ENCODE measurements around the gene PGBD4.
"Not testable (repeated sequence)": the region's sequence is repeated elsewhere in the genome, so short reads cannot be mapped to it uniquely, and the experiment has no call there.

PGBD4 gene

GRCh38 chr15:34114739-34115138 lies 12.9 kb downstream of the PGBD4 start:
- no peak for FAIRE-seq

GRCh38 chr15:34116620-34117019 lies 14.7 kb downstream of the PGBD4 start:
- no peak for FAIRE-seq

- FAIRE-seq = no peak
Observed at GRCh38 chr15:34119291-34119690, 17.4 kb downstream of the PGBD4 start.

- not testable (repeated sequence) for FAIRE-seq
Observed at GRCh38 chr15:34120420-34120819, 18.5 kb downstream of the PGBD4 start.

DNA sequence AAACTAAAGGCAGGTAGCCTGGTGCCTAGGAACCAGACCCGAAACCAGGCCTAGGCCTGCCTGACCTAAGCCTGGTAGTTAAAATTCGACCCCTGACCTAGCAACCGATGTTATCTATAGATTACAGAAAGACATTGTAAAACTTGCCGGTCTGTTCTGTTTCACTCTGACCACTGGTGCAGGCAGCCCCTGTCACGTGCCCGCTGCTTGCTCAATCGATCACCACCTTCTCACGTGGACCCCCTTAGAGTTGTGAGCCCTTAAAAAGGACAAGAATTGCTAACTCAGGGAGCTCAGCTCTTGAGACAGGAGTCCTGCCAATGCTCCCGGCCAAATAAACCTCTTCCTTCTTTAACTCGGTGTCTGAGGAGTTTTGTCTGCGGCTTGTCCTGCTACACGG lies 19.9 kb downstream of the PGBD4 start:
- FAIRE-seq = not testable (repeated sequence)

- FAIRE-seq = no peak
Observed at GRCh38 chr15:34122771-34123183, 20.9 kb downstream of the PGBD4 start.

DNA sequence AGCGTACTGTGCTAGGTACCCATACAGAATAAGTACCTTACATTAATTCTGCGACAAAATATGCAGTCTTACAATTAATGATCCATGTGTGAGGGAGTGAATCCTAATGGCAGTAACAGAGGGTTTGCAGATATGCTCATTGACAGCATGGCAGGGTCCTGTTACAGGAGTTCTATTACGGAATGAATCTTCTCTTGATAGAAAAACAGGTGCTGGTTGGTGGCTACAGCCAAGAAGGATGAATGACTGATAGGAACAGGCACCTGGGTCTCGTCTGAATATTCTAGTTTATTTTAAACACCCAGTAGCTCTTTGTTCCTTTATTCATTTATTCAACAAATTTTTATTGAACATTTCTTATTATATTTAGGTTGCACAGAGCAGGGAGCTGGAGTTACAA lies 22.8 kb downstream of the PGBD4 start:
- no peak for FAIRE-seq

- FAIRE-seq = no peak
Observed at GRCh38 chr15:34125945-34126344, 24.1 kb downstream of the PGBD4 start.

DNA sequence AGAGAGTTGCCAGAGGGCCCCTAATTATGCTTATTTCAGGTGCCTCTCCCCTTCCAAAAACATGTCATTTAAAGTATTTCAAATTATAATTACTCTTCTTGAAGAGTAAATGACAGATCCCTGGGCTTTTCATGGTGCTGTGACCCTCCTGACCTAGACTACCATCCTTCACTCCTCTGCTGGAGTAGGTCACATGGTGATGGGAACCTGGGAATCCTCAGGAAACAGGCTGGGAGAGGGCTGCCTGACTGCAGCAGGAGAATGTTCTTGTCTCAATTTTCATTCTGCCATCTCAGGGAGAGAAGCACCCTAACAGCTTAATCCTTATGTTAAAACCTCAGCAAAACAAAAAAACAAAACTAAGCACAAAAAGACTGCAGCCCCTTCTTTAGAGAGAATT lies 24.6 kb downstream of the PGBD4 start:
- FAIRE-seq = no peak

GRCh38 chr15:34128898-34129297 lies 27.0 kb downstream of the PGBD4 start:
- no peak for FAIRE-seq

GRCh38 chr15:34132881-34133280 lies 31.0 kb downstream of the PGBD4 start:
- no peak for FAIRE-seq

DNA sequence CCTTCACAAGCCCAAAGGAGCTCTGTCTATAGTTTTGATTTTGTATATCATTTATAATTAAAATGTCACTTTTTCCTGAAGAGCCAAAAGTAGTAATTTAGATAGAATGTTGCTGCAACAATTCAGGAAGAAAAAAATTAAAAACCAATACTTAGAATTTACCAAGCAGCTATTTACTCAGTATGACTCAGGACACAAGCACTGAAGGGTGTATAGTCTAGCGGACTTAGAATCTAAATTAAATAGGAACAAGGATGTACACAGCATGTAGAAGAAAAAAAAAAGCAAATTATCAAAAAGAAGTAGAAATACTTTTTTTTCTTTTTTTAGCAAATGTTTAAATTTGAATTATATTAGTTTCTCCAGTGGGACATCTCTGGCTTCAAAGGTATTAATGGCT lies 31.6 kb downstream of the PGBD4 start:
- no peak for FAIRE-seq

DNA sequence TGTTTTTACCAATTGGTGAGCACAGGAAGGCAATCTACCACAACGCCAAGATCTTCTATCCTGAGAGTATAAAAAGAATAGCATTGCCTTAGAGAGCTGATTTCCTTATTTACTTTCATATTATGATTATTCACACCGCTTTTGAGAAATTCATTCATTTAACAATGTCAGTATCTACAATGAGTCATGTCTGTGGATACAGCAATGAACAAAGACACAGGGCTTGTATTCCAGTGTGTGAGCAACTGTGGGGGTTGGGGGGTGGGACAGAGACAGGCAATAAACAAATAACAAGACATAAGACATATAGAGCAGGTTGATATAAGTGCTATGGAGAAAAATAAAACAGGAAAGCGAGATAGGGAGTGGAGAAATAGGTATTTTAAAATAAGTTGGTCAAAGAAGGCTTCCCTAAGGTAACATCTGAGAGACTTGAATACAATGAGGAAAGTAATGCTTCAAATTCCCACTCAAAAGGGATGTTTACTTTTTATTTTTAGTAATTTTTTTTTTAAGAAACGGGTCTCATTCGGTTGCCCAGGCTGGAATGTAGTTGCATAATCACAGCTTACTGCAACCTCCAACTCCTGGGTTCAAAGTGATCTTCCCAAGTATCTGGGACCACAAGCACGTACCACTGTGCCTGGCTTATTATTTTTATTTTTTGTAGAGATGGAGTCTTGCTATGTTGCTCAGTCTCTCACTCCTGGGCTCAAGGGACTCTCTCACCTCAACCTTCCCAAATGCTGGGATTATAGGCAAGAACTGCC lies 45.7 kb downstream of the PGBD4 start:
- FAIRE-seq = no peak

DNA sequence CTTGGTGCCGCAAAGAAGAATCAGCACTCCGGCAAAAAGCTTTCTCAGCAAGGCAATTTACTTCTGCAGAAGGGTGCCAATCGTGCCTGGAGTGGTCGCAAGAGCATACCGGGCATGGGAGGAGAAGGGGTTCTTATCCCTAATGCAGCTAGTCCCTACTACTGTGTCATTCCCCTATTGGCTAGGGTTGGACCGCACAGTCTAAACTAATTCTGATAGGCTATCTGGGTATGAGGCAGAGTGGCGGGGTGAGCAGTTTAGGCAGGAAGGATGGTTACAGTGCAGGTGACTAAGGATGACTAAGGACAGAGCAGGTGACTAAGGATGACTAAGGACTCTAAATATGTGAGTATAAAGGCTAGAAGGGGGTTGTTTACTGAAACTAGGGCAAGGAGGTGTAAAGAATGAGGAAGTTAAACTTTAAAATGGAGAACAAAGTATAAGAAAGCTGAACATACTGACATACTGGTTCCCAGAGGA lies 52.9 kb downstream of the PGBD4 start:
- FAIRE-seq = no peak

GRCh38 chr15:34155859-34156258 lies 54.0 kb downstream of the PGBD4 start:
- no peak for FAIRE-seq
